OCI-LY7 (cell line): ENCODE results near the gene MRAS. TPM values are rescaled to one million over a fixed set of nuclear protein-coding genes. Genes with fewer than 3 reads are reported as not detected.

ENCODE experiments used
- BruUV-seq: library from RNA; stranded (reverse); fragments of 400-500 nt; replicated peaks from 2 replicates; lab custom pipeline; 2021; lab: Mats Ljungman, UMichigan
- CTCF ChIA-PET: fragments of 300-600 bp; sonication (Branson Sonifier 250); formaldehyde crosslinking; loops from one replicate; lab custom pipeline; 2022; ENCODE audit warnings: antibody characterized with exemption; ENCODE audit not compliant: unreplicated experiment; lab: Charles Lee
- POLR2A ChIA-PET: fragments of 300-600 bp; sonication (Branson Sonifier 250); formaldehyde crosslinking; loops from one replicate; lab custom pipeline; 2022; ENCODE audit warnings: antibody characterized with exemption; lab: Charles Lee
- DNase-seq: peaks from one replicate; pipeline ENCODE4 v3.0.0-alpha.2; 2015; ENCODE audit warnings: low spot score
- H2AFZ ChIP-seq: fragments of 200-600 bp; sonication (generic), shearing (Covaris generic); 2 replicates; pipeline ENCODE4 v1.6.1; 2014; ENCODE audit warnings: mild to moderate bottlenecking, antibody characterized with exemption, low read length, moderate library complexity
- H3K27ac ChIP-seq: fragments of 200-600 bp; sonication (generic); 2 replicates; pipeline ENCODE4 v1.5.1; 2014; ENCODE audit warnings: mixed run types, low read depth, mild to moderate bottlenecking, moderate library complexity, low read length, inconsistent platforms; ENCODE audit not compliant: poor library complexity, severe bottlenecking
- H3K36me3 ChIP-seq: fragments of 200-600 bp; sonication (generic); 2 replicates; pipeline ENCODE4 v1.6.1; 2014; ENCODE audit warnings: mild to moderate bottlenecking, antibody characterized with exemption, low read length, moderate library complexity, mixed read lengths; ENCODE audit not compliant: insufficient read depth
- H3K4me1 ChIP-seq: fragments of 200-600 bp; sonication (generic); 2 replicates; pipeline ENCODE4 v1.5.1; 2014; ENCODE audit warnings: mild to moderate bottlenecking, low read length; ENCODE audit not compliant: insufficient read depth, poor library complexity, severe bottlenecking
- H3K4me2 ChIP-seq: fragments of 200-600 bp; sonication (generic); 2 replicates; pipeline ENCODE4 v1.6.1; 2014; ENCODE audit warnings: mild to moderate bottlenecking, low read length
- H3K4me3 ChIP-seq: fragments of 200-600 bp; sonication (generic); 2 replicates; pipeline ENCODE4 v1.5.1; 2014; ENCODE audit warnings: mild to moderate bottlenecking, low read depth, low read length; ENCODE audit not compliant: poor library complexity, severe bottlenecking
- H3K79me2 ChIP-seq: fragments of 200-600 bp; sonication (generic); 2 replicates; pipeline ENCODE4 v1.6.1; 2016; ENCODE audit warnings: low read depth, mild to moderate bottlenecking, low read length, moderate library complexity, mixed read lengths; ENCODE audit not compliant: insufficient read depth
- H3K9me2 ChIP-seq: fragments of 200-600 bp; sonication (generic); 2 replicates; pipeline ENCODE4 v1.6.1; 2016; ENCODE audit warnings: mild to moderate bottlenecking, low read length, mixed read lengths; ENCODE audit not compliant: insufficient read depth
- H3K9me3 ChIP-seq: fragments of 200-600 bp; sonication (generic); 2 replicates; pipeline ENCODE4 v1.6.1; 2014; ENCODE audit warnings: mild to moderate bottlenecking, mixed run types, low read length, mixed read lengths
- H4K20me1 ChIP-seq: fragments of 200-600 bp; sonication (generic); 2 replicates; pipeline ENCODE4 v1.6.1; 2014; ENCODE audit warnings: mild to moderate bottlenecking, antibody characterized with exemption, low read length, moderate library complexity, mixed read lengths; ENCODE audit not compliant: insufficient read depth
- CTCF ChIP-seq: fragments of 200-600 bp; sonication (generic); conservative IDR thresholded peaks from 2 replicates; pipeline ENCODE4 v1.5.1; 2014; ENCODE audit warnings: mild to moderate bottlenecking, antibody characterized with exemption, low read length, moderate library complexity, mixed read lengths
- EZH2phosphoT487 ChIP-seq: fragments of 200-600 bp; sonication (generic); IDR thresholded peaks from 2 replicates; pipeline ENCODE4 v1.6.1; 2018; ENCODE audit warnings: low read depth, borderline replicate concordance, mild to moderate bottlenecking, mixed run types, antibody characterized with exemption, low read length, moderate library complexity, mixed read lengths
- intact Hi-C: fragments of 100-400 bp; cut with micrococcal nuclease; formaldehyde crosslinking; loops from one replicate; pipeline ENCODE4 v1.10.0; 2022; ENCODE audit not compliant: unreplicated experiment
- total RNA-seq, 2 experiments: library from RNA; depleted of rRNA in 1 of 2; stranded (reverse); fragments of >200 nt in 1 of 2; shearing (Covaris generic) in 1 of 2; gene quantifications; 2 replicates each; pipeline ENCODE4 v1.2.3, GENCODE V29; 2014 to 2022

Gene MRAS
- total RNA-seq, 2 experiments from 2014 or later, result not detected

GRCh38 chr3:138441256-138441655 is 92.9 kb downstream of the MRAS start:
- ChIA-PET CTCF (no interaction called here), POLR2A (no interaction called here)
- Histone ChIP-seq H3K4me1 (no peaks in the 10 kb centered on the region), H3K9me3 (no peaks in the 10 kb centered on the region), H3K4me3 (no peak overlapping the region), H3K36me3 (no peaks in the 10 kb centered on the region), H3K9me2 (no peaks in the 10 kb centered on the region), H3K27ac (no peak overlapping the region), H4K20me1 (no peaks in the 10 kb centered on the region), H3K4me2 (no peak overlapping the region), H3K79me2 (no peaks in the 10 kb centered on the region), H2AFZ (no peak overlapping the region)
- intact Hi-C loops, result no loop called here
- TF ChIP-seq EZH2phosphoT487 (no peak), CTCF (no peak)
- DNase-seq, result no peak
- no TSS peak for BruUV-seq

- no peak overlapping the region for H3K4me3 ChIP-seq
- no peak overlapping the region for H2AFZ ChIP-seq
- TF ChIP-seq CTCF (no peak), EZH2phosphoT487 (no peak)
- H3K36me3 ChIP-seq, result no peaks in the 10 kb centered on the region
- no peak overlapping the region for H3K4me2 ChIP-seq
- CTCF ChIA-PET, result no interaction called here
- no peaks in the 10 kb centered on the region for H3K79me2 ChIP-seq
- no peak overlapping the region for H3K27ac ChIP-seq
- H4K20me1 ChIP-seq, result no peaks in the 10 kb centered on the region
- H3K4me1 ChIP-seq, result no peaks in the 10 kb centered on the region
- no TSS peak for BruUV-seq
- H3K9me2 ChIP-seq, result no peaks in the 10 kb centered on the region
- intact Hi-C loops, result no loop called here
- no peaks in the 10 kb centered on the region for H3K9me3 ChIP-seq
- no peak for DNase-seq
- POLR2A ChIA-PET, result no interaction called here
These were observed 93.4 kb downstream of the MRAS start for GRCh38 chr3:138441742-138442141.

GRCh38 chr3:138442433-138442832 is 94.1 kb downstream of the MRAS start:
- H3K36me3 ChIP-seq, result no peaks in the 10 kb centered on the region
- TF ChIP-seq CTCF (no peak), EZH2phosphoT487 (no peak)
- ChIA-PET POLR2A (interaction anchor here (0.6 kb wide), 1 partner anchor 900 kb away, joined by 3 read pairs; no protein-coding TSS in a partner anchor), CTCF (no interaction called here)
- DNase-seq, result no peak
- H4K20me1 ChIP-seq, result no peaks in the 10 kb centered on the region
- no peaks in the 10 kb centered on the region for H3K9me3 ChIP-seq
- no peaks in the 10 kb centered on the region for H3K4me1 ChIP-seq
- H2AFZ ChIP-seq, result no peak overlapping the region
- BruUV-seq, result no TSS peak
- no peaks in the 10 kb centered on the region for H3K9me2 ChIP-seq
- H3K79me2 ChIP-seq, result no peaks in the 10 kb centered on the region
- H3K4me3 ChIP-seq, result no peak overlapping the region
- no peak overlapping the region for H3K27ac ChIP-seq
- intact Hi-C loops, result no loop called here
- H3K4me2 ChIP-seq, result no peak overlapping the region
